Ishikawa (cell line): ENCODE data around the gene HINT2.

Experiments used
- CEBPB ChIP-seq: IDR thresholded peaks from 2 replicates; pipeline ENCODE4 v1.6.1; 2012
- EGR1 ChIP-seq: IDR thresholded peaks from 2 replicates; pipeline ENCODE4 v1.6.1; 2012
- REST ChIP-seq: IDR thresholded peaks from 2 replicates; pipeline ENCODE4 v1.6.1; 2012; ENCODE audit warnings: low read depth, mild to moderate bottlenecking
- TEAD4 ChIP-seq: IDR thresholded peaks from 2 replicates; pipeline ENCODE4 v1.6.1; 2012
- TF ChIP-seq, protein P1 (sequence below): IDR thresholded peaks from 2 replicates; pipeline ENCODE4 v1.6.1; 2012
- TF ChIP-seq, protein P2 (sequence below): IDR thresholded peaks from 2 replicates; pipeline ENCODE4 v1.6.1; 2012

- TF ChIP-seq TEAD4 (no peak), EGR1 (no peak), REST (no peak), CEBPB (no peak)
- TF ChIP-seq, protein P1, sequence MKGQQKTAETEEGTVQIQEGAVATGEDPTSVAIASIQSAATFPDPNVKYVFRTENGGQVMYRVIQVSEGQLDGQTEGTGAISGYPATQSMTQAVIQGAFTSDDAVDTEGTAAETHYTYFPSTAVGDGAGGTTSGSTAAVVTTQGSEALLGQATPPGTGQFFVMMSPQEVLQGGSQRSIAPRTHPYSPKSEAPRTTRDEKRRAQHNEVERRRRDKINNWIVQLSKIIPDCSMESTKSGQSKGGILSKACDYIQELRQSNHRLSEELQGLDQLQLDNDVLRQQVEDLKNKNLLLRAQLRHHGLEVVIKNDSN, result no peak
- TF ChIP-seq, protein P2, sequence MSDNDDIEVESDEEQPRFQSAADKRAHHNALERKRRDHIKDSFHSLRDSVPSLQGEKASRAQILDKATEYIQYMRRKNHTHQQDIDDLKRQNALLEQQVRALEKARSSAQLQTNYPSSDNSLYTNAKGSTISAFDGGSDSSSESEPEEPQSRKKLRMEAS, result no peak
These were observed 33.1 kb upstream of the HINT2 start for GRCh38 chr9:35847792-35848572.
